RWPE2 (cell line): Measurements from ENCODE around the gene TNIP3.

Source experiments
- ATAC-seq: fragments of 200-7000 bp; cut with Tn5 transposase; 3 replicates; pipeline ENCODE4 v1.9.1; 2021; ENCODE audit warnings: low read depth
- DNase-seq: peaks from one replicate; pipeline ENCODE4 v3.0.0-alpha.2; 2020; ENCODE audit warnings: low spot score
- H3K27ac ChIP-seq: fragments of 450-650 bp; 2 replicates; pipeline ENCODE4 v1.5.1; 2017; ENCODE audit warnings: mild to moderate bottlenecking; ENCODE audit not compliant: poor library complexity, severe bottlenecking
- H3K27me3 ChIP-seq: fragments of 250-450 bp; sonication (Bioruptor Pico); 2 replicates; pipeline ENCODE4 v1.5.1; 2021; ENCODE audit warnings: mild to moderate bottlenecking, moderate library complexity; ENCODE audit not compliant: insufficient read depth, poor library complexity, severe bottlenecking
- H3K36me3 ChIP-seq: fragments of 250-450 bp; sonication (Bioruptor Pico); 2 replicates; pipeline ENCODE4 v1.5.1; 2020; ENCODE audit warnings: low read depth, mild to moderate bottlenecking, moderate library complexity
- H3K4me1 ChIP-seq: fragments of 250-450 bp; sonication (Bioruptor Pico); 2 replicates; pipeline ENCODE4 v1.5.1; 2021; ENCODE audit warnings: mild to moderate bottlenecking, moderate library complexity; ENCODE audit not compliant: insufficient read depth, poor library complexity, severe bottlenecking
- H3K4me3 ChIP-seq: fragments of 250-450 bp; sonication (Bioruptor Pico); 2 replicates; pipeline ENCODE4 v1.5.1; 2021; ENCODE audit warnings: mild to moderate bottlenecking, moderate library complexity; ENCODE audit not compliant: severe bottlenecking
- H3K9me3 ChIP-seq: fragments of 250-450 bp; sonication (Bioruptor Pico); 2 replicates; pipeline ENCODE4 v1.5.1; 2021; ENCODE audit warnings: mild to moderate bottlenecking, moderate library complexity; ENCODE audit not compliant: severe bottlenecking
- TF ChIP-seq, protein P1 (sequence below): fragments of 450-650 bp; IDR thresholded peaks from one replicate; pipeline ENCODE4 v1.5.1; 2017; ENCODE audit warnings: mild to moderate bottlenecking, moderate library complexity; ENCODE audit not compliant: poor library complexity, severe bottlenecking

TNIP3 gene

GRCh38 chr4:121151942-121152341, 12.2 kb downstream of the TNIP3 start:
- Histone ChIP-seq H3K27ac (no peak overlapping the region), H3K36me3 (no peaks in the 10 kb centered on the region), H3K9me3 (no peaks in the 10 kb centered on the region), H3K27me3 (no peaks in the 10 kb centered on the region), H3K4me3 (no peak overlapping the region), H3K4me1 (peaks cover 13% of the 10 kb centered on the region)
- TF ChIP-seq, protein P1, sequence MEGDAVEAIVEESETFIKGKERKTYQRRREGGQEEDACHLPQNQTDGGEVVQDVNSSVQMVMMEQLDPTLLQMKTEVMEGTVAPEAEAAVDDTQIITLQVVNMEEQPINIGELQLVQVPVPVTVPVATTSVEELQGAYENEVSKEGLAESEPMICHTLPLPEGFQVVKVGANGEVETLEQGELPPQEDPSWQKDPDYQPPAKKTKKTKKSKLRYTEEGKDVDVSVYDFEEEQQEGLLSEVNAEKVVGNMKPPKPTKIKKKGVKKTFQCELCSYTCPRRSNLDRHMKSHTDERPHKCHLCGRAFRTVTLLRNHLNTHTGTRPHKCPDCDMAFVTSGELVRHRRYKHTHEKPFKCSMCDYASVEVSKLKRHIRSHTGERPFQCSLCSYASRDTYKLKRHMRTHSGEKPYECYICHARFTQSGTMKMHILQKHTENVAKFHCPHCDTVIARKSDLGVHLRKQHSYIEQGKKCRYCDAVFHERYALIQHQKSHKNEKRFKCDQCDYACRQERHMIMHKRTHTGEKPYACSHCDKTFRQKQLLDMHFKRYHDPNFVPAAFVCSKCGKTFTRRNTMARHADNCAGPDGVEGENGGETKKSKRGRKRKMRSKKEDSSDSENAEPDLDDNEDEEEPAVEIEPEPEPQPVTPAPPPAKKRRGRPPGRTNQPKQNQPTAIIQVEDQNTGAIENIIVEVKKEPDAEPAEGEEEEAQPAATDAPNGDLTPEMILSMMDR = no peak
- ATAC-seq (no peak), DNase-seq (no peak)

- no peaks in the 10 kb centered on the region for H3K4me1 ChIP-seq
- TF ChIP-seq, protein P1 = no peak
- H3K36me3 ChIP-seq = no peaks in the 10 kb centered on the region
- ATAC-seq = no peak
- no peak overlapping the region for H3K27ac ChIP-seq
- H3K9me3 ChIP-seq = no peaks in the 10 kb centered on the region
- H3K4me3 ChIP-seq = no peak overlapping the region
- no peaks in the 10 kb centered on the region for H3K27me3 ChIP-seq
- no peak for DNase-seq
Measured at GRCh38 chr4:121150486-121150885, 13.6 kb downstream of the TNIP3 start.

DNA sequence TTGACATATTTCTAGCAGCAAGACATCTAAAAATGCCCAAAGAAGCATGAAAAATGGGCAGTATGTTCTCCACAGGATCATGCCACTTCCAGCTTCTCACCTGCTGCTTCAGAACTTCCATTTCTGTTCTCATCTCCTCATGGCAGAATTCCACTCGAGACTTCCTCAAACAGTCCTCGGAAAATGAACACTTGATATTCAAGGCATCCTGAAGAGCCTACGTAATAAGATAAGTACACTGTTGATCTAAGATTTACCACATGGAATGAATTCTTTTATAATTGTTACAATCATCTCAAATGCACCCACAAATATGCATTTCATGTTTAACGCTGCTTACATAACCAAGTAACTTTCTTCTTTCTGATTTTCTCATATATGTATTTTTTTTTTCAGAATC, 14.1 kb downstream of the TNIP3 start:
- Histone ChIP-seq H3K27ac (no peak overlapping the region), H3K4me3 (no peak overlapping the region), H3K9me3 (no peaks in the 10 kb centered on the region), H3K27me3 (no peaks in the 10 kb centered on the region), H3K36me3 (no peaks in the 10 kb centered on the region), H3K4me1 (no peaks in the 10 kb centered on the region)
- DNase-seq (no peak), ATAC-seq (no peak)
- TF ChIP-seq, protein P1 = no peak

DNA sequence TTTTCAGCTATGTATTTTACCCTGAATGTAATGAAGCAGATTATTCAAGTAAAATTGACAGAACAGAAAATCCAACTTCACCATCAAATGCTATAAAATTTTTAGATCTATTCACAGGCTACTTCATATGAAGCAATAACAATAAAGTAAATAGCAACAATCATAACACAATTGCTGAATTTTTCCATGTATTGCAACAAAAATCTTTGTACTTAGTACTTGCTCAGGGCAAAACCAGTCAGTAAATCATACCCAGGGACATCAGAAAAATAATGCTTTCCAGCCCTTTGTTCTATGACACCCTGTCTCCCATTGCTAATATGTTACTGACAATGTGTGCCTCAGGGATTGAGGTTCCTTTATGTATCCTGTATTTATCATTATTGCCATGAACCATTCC, 15.5 kb downstream of the TNIP3 start:
- TF ChIP-seq, protein P1 = no peak
- Histone ChIP-seq H3K4me3 (no peak overlapping the region), H3K36me3 (no peaks in the 10 kb centered on the region), H3K27me3 (no peaks in the 10 kb centered on the region), H3K4me1 (no peaks in the 10 kb centered on the region), H3K27ac (no peak overlapping the region), H3K9me3 (no peaks in the 10 kb centered on the region)
- no peak for ATAC-seq
- DNase-seq = no peak

GRCh38 chr4:121148000-121148399, 16.1 kb downstream of the TNIP3 start:
- H3K4me1 ChIP-seq = no peaks in the 10 kb centered on the region
- DNase-seq (no peak), ATAC-seq (no peak)
- no peak overlapping the region for H3K4me3 ChIP-seq
- H3K27ac ChIP-seq = no peak overlapping the region
- TF ChIP-seq, protein P1 = no peak
- H3K27me3 ChIP-seq = no peaks in the 10 kb centered on the region
- no peaks in the 10 kb centered on the region for H3K36me3 ChIP-seq
- no peaks in the 10 kb centered on the region for H3K9me3 ChIP-seq
